ENCODE data around the gene CRAMP1.

CRAMP1 gene

DNA sequence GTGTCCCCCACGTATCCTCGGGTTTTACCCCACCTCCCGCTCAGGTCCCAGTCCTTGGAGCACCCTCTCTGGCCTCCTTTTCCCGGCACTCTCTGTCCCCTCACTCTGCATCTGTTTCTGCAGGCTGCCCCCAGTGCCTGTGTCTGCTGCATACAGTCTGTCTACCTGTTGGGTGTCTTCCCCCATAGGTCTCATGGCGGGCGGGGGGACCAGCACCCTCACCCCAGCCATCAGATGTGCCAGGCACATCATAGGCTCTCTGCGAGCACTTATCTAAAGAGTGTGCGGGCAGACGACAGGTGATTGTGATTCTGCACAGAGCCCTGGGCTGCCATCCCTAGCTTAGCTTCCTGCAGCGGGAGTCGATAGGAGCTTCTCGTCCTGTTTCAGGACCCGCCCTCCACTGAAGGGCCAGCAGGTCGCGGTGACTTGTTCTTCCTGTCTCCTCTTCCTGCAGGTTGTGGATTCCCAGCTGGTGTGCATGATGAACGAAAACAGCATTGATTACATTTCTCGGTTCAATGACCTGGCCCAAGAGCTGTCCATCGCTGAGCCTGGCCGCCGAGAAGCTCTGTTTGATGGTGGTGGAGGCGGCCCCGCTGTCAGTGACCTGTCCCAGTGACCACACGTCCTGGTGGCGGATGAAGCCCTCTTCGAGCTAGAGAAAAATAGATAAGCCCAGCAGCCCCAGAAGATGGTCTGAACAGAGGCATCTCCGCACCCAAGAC lies 61.4 kb downstream of the CRAMP1 start:
- no peaks in the 10 kb centered on the region for H3K4me1 ChIP-seq (ENCODE audit: insufficient read depth, low read length)
- no peaks in the 10 kb centered on the region for H3K9me3 ChIP-seq (ENCODE audit: low read length)
- H2AFZ ChIP-seq (ENCODE audit: low read depth, low read length) = no peak overlapping the region
- H3K27me3 ChIP-seq (ENCODE audit: insufficient read depth, low read length) = no peaks in the 10 kb centered on the region
- H3K4me3 ChIP-seq (ENCODE audit: low read length) = no peak overlapping the region
- H3K36me3 ChIP-seq (ENCODE audit: insufficient read depth, low read length) = peaks cover 69% of the 10 kb centered on the region

DNA sequence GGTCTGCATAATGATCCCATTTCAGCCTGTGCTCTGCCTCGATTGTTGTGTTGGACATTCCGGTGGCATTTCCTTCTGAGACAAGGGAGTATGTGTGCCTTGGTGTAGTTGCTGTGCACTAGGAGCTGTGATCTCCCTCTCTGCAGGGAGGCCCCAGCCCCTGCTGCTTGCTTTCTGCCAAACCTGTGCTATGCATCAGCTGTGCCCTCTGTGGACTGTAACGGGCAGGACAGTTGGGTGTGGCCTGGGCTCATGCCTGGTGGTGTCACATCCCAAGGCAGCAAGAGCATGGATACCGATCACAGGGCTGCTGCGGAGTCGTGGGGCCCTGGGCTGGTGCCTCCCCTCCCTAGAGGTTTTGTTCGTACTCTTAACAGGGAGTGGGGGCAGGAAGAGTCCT lies 62.1 kb downstream of the CRAMP1 start:
- Histone ChIP-seq H3K4me3 (ENCODE audit: low read length) (no peak overlapping the region), H3K36me3 (ENCODE audit: insufficient read depth, low read length) (peaks cover 62% of the 10 kb centered on the region), H3K27me3 (ENCODE audit: insufficient read depth, low read length) (no peaks in the 10 kb centered on the region), H2AFZ (ENCODE audit: low read depth, low read length) (no peak overlapping the region), H3K9me3 (ENCODE audit: low read length) (no peaks in the 10 kb centered on the region), H3K4me1 (ENCODE audit: insufficient read depth, low read length) (peaks cover 5% of the 10 kb centered on the region)

- Histone ChIP-seq H3K4me3 (ENCODE audit: low read length) (no peak overlapping the region), H3K4me1 (ENCODE audit: insufficient read depth, low read length) (peaks cover 8% of the 10 kb centered on the region), H2AFZ (ENCODE audit: low read depth, low read length) (no peak overlapping the region), H3K36me3 (ENCODE audit: insufficient read depth, low read length) (peaks cover 55% of the 10 kb centered on the region), H3K27me3 (ENCODE audit: insufficient read depth, low read length) (no peaks in the 10 kb centered on the region), H3K9me3 (ENCODE audit: low read length) (no peaks in the 10 kb centered on the region)
Measured at GRCh38 chr16:1674751-1675664, 62.8 kb downstream of the CRAMP1 start.

DNA sequence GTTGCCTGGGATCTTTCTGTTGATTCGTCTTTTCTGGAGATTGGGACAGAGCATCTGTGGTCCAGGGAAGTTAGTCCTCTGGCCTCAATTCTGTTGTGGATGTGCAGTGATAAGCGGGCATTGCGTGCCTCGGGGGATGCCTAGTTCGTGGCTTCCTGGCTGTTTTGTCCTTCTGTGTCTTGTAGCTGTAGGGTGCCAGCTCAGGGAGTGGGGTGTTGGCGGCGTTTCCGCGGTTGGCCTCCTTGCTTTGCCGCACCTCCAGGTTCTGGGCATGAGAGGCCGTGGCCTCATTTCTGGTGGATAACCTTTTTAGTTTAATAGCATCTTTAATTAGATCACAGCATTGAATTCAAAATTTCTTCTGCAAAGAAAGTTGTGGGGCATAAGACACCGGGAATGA lies 64.5 kb downstream of the CRAMP1 start:
- Histone ChIP-seq H3K9me3 (ENCODE audit: low read length) (no peaks in the 10 kb centered on the region), H3K4me3 (ENCODE audit: low read length) (no peak overlapping the region), H3K4me1 (ENCODE audit: insufficient read depth, low read length) (peaks cover 24% of the 10 kb centered on the region), H3K36me3 (ENCODE audit: insufficient read depth, low read length) (peaks cover 40% of the 10 kb centered on the region), H2AFZ (ENCODE audit: low read depth, low read length) (no peak overlapping the region), H3K27me3 (ENCODE audit: insufficient read depth, low read length) (no peaks in the 10 kb centered on the region)

GRCh38 chr16:1677339-1677738 lies 65.2 kb downstream of the CRAMP1 start:
- Histone ChIP-seq H3K27me3 (ENCODE audit: insufficient read depth, low read length) (no peaks in the 10 kb centered on the region), H3K36me3 (ENCODE audit: insufficient read depth, low read length) (peaks cover 33% of the 10 kb centered on the region), H3K4me1 (ENCODE audit: insufficient read depth, low read length) (peaks cover 26% of the 10 kb centered on the region), H3K9me3 (ENCODE audit: low read length) (no peaks in the 10 kb centered on the region), H2AFZ (ENCODE audit: low read depth, low read length) (no peak overlapping the region), H3K4me3 (ENCODE audit: low read length) (peak overlapping the region; percentile 62)

DNA sequence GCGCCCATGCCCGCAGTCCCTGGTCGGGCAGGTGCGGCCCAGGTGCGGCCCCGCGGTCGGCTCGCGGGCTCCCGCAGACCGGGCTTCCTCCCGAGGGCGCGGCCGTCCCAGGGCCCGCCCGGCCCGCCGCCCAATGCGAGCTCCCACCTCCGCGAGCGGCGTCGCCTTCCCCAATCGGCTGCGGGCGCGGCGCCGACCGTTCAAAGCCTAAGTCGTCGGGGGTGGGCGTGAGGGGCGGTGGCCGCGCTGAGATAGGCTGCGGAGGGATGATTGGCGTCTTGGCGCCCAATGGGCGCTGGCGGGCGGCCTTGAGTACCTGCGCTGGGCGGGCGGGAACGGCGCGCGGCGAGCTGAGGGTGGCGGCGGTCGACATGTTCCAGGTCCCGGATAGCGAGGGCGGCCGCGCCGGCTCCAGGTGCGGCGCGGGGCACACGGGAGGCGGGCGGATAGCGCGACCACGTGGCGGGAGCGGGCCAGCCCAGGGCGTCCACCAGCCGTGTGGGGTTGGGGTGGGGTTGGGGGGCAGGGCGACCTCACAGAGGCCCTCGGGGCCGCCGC lies 65.9 kb downstream of the CRAMP1 start, which contains the start of gene JPT2:
Gene JPT2, plus strand, starts transcription at position 338 of the 558 bp plus-strand sequence. Its CDS starts 34 bp downstream, at position 372.
- no peaks in the 10 kb centered on the region for H3K9me3 ChIP-seq (ENCODE audit: low read length)
- peak within 1 kb of the TSS; percentile 62 for H3K4me3 ChIP-seq (ENCODE audit: low read length)
- H3K36me3 ChIP-seq (ENCODE audit: insufficient read depth, low read length) = peaks cover 27% of the 10 kb centered on the region
- no peak within 1 kb of the TSS for H2AFZ ChIP-seq (ENCODE audit: low read depth, low read length)
- no peaks in the 10 kb centered on the region for H3K27me3 ChIP-seq (ENCODE audit: insufficient read depth, low read length)
- H3K4me1 ChIP-seq (ENCODE audit: insufficient read depth, low read length) = peaks cover 26% of the 10 kb centered on the region

GRCh38 chr16:1678500-1679098 lies 66.4 kb downstream of the CRAMP1 start:
- peaks cover 25% of the 10 kb centered on the region for H3K36me3 ChIP-seq (ENCODE audit: insufficient read depth, low read length)
- H3K4me1 ChIP-seq (ENCODE audit: insufficient read depth, low read length) = peaks cover 26% of the 10 kb centered on the region

DNA sequence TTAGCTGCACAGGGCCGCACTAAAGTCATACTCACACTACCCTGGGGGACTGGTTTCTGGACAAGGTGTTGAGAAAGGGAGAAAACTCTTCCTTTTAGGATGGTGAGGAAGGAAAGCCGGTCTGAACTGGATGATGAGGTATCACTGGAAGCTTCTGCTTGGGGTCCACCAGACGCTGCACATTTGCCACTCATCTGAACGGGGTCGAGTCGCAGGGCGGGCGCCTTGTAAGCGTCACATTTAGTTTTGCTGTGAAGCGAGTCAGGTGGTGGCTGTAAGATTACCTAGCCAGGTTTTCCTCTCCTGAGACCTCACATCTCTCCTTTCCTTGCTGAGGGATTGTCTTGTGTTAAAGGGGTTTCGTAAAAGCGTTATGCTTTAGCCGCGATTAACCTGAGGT lies 68.2 kb downstream of the CRAMP1 start:
- no peak overlapping the region for H3K4me3 ChIP-seq (ENCODE audit: low read length)
- H3K36me3 ChIP-seq (ENCODE audit: insufficient read depth, low read length) = peaks cover 25% of the 10 kb centered on the region
- H3K4me1 ChIP-seq (ENCODE audit: insufficient read depth, low read length) = peaks cover 26% of the 10 kb centered on the region
- no peaks in the 10 kb centered on the region for H3K27me3 ChIP-seq (ENCODE audit: insufficient read depth, low read length)
- no peaks in the 10 kb centered on the region for H3K9me3 ChIP-seq (ENCODE audit: low read length)
- H2AFZ ChIP-seq (ENCODE audit: low read depth, low read length) = no peak overlapping the region

More at GRCh38 chr16:1678500-1679098, 66.4 kb downstream of the CRAMP1 start:
- no peak overlapping the region for H2AFZ ChIP-seq (ENCODE audit: low read depth, low read length)
- H3K4me3 ChIP-seq (ENCODE audit: low read length) = peak overlapping the region; percentile 62
- H3K27me3 ChIP-seq (ENCODE audit: insufficient read depth, low read length) = no peaks in the 10 kb centered on the region
- H3K9me3 ChIP-seq (ENCODE audit: low read length) = no peaks in the 10 kb centered on the region

DNA sequence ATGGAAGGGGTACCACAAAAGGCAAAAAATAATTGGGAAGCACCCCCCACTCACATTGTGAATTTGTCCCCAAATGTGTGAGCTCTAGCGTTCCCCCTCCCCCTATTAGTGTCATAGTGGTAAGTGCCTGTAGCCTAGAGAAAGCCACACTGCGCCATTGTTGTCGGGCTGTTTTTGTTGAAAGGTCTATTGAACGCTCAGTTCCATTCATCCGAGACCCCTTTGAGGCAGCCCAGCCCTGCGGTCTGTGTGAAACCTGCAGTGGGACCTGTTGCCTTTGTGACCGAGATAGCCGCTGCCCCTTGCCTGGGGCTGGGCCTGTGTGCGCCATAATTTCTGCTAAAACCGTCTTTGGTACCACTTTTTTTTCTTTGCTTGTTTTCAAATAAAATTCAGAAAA lies 68.9 kb downstream of the CRAMP1 start:
- H3K27me3 ChIP-seq (ENCODE audit: insufficient read depth, low read length) = no peaks in the 10 kb centered on the region
- no peaks in the 10 kb centered on the region for H3K9me3 ChIP-seq (ENCODE audit: low read length)
- H3K4me3 ChIP-seq (ENCODE audit: low read length) = no peak overlapping the region
- H3K4me1 ChIP-seq (ENCODE audit: insufficient read depth, low read length) = peaks cover 26% of the 10 kb centered on the region
- H3K36me3 ChIP-seq (ENCODE audit: insufficient read depth, low read length) = peaks cover 27% of the 10 kb centered on the region
- no peak overlapping the region for H2AFZ ChIP-seq (ENCODE audit: low read depth, low read length)

- H3K36me3 ChIP-seq (ENCODE audit: insufficient read depth, low read length) = peaks cover 89% of the 10 kb centered on the region
Measured at GRCh38 chr16:1687427-1688316, 75.5 kb downstream of the CRAMP1 start.

GRCh38 chr16:1688807-1689560 lies 76.8 kb downstream of the CRAMP1 start:
- H3K4me1 ChIP-seq (ENCODE audit: insufficient read depth, low read length) = no peaks in the 10 kb centered on the region
- H2AFZ ChIP-seq (ENCODE audit: low read depth, low read length) = no peak overlapping the region
- H3K4me3 ChIP-seq (ENCODE audit: low read length) = no peak overlapping the region
- H3K36me3 ChIP-seq (ENCODE audit: insufficient read depth, low read length) = peaks cover 94% of the 10 kb centered on the region
- peaks cover 17% of the 10 kb centered on the region for H3K9me3 ChIP-seq (ENCODE audit: low read length)
- H3K27me3 ChIP-seq (ENCODE audit: insufficient read depth, low read length) = no peaks in the 10 kb centered on the region

More at GRCh38 chr16:1687427-1688316, 75.5 kb downstream of the CRAMP1 start:
- Histone ChIP-seq H3K27me3 (ENCODE audit: insufficient read depth, low read length) (no peaks in the 10 kb centered on the region), H3K9me3 (ENCODE audit: low read length) (peaks cover 17% of the 10 kb centered on the region), H3K4me3 (ENCODE audit: low read length) (no peak overlapping the region), H2AFZ (ENCODE audit: low read depth, low read length) (no peak overlapping the region), H3K4me1 (ENCODE audit: insufficient read depth, low read length) (no peaks in the 10 kb centered on the region)

Data from neuron (in vitro differentiated cells).